ENCODE measurements around the gene INAFM2. TPM values are rescaled to one million over a fixed set of nuclear protein-coding genes. Genes with fewer than 3 reads are reported as not detected.

The INAFM2 gene
- total and polyA plus RNA-seq, 9 of the 15 experiments (the other 6 are each of a cell fraction or from before 2014, with no cell fraction given) = 11.8 to 43.1 (median 27.2) TPM

GRCh38 chr15:40331026-40331425, 7.5 kb downstream of the INAFM2 start (continued):
- TF ChIP-seq VEZF1 (CRISPR knock-in tag; IDR thresholded peaks at IDR 0.05) = 0 out of 2 replicates have a peak, but pooled peaks have one; percentile 4
- TF ChIP-seq, protein P1, sequence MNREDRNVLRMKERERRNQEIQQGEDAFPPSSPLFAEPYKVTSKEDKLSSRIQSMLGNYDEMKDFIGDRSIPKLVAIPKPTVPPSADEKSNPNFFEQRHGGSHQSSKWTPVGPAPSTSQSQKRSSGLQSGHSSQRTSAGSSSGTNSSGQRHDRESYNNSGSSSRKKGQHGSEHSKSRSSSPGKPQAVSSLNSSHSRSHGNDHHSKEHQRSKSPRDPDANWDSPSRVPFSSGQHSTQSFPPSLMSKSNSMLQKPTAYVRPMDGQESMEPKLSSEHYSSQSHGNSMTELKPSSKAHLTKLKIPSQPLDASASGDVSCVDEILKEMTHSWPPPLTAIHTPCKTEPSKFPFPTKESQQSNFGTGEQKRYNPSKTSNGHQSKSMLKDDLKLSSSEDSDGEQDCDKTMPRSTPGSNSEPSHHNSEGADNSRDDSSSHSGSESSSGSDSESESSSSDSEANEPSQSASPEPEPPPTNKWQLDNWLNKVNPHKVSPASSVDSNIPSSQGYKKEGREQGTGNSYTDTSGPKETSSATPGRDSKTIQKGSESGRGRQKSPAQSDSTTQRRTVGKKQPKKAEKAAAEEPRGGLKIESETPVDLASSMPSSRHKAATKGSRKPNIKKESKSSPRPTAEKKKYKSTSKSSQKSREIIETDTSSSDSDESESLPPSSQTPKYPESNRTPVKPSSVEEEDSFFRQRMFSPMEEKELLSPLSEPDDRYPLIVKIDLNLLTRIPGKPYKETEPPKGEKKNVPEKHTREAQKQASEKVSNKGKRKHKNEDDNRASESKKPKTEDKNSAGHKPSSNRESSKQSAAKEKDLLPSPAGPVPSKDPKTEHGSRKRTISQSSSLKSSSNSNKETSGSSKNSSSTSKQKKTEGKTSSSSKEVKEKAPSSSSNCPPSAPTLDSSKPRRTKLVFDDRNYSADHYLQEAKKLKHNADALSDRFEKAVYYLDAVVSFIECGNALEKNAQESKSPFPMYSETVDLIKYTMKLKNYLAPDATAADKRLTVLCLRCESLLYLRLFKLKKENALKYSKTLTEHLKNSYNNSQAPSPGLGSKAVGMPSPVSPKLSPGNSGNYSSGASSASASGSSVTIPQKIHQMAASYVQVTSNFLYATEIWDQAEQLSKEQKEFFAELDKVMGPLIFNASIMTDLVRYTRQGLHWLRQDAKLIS (CRISPR knock-in tag; IDR thresholded peaks at IDR 0.05) = 0 out of 2 replicates have a peak, but pooled peaks have one; percentile 29
- TF ChIP-seq NFIC (IDR thresholded peaks at IDR 0.05) = no peak
- TF ChIP-seq RCOR1 (IDR thresholded peaks at IDR 0.05; ENCODE audit: borderline replicate concordance in 1 of 2, low read depth in 2 of 2, low read length in 2 of 2) = no peak
- TF ChIP-seq ZNF584 (CRISPR knock-in tag; IDR thresholded peaks at IDR 0.05; ENCODE audit: low read depth) = 0 out of 2 replicates have a peak, but pooled peaks have one; percentile 14
- 0 out of 2 replicates have a peak, but pooled peaks have one; percentile 12 for TF ChIP-seq KAT7 (CRISPR knock-in tag; IDR thresholded peaks at IDR 0.05; ENCODE audit: borderline replicate concordance)
- no peak for TF ChIP-seq DLX4 (CRISPR knock-in tag; IDR thresholded peaks at IDR 0.05)
- TF ChIP-seq ZFX (CRISPR knock-in tag; IDR thresholded peaks at IDR 0.05) = no peak
- TF ChIP-seq MAZ (CRISPR knock-in tag; conservative IDR thresholded peaks at IDR 0.05 in 1 of 2, IDR thresholded peaks at IDR 0.05 in 1 of 2) = 0 out of 4 replicates have a peak, but pooled peaks of 1 of the 2 experiments have one; percentile 2
- no peak for TF ChIP-seq ZSCAN29 (IDR thresholded peaks at IDR 0.05)
- TF ChIP-seq MIER1 (IDR thresholded peaks at IDR 0.05; ENCODE audit: low read depth) = no peak
- TF ChIP-seq, protein P2, sequence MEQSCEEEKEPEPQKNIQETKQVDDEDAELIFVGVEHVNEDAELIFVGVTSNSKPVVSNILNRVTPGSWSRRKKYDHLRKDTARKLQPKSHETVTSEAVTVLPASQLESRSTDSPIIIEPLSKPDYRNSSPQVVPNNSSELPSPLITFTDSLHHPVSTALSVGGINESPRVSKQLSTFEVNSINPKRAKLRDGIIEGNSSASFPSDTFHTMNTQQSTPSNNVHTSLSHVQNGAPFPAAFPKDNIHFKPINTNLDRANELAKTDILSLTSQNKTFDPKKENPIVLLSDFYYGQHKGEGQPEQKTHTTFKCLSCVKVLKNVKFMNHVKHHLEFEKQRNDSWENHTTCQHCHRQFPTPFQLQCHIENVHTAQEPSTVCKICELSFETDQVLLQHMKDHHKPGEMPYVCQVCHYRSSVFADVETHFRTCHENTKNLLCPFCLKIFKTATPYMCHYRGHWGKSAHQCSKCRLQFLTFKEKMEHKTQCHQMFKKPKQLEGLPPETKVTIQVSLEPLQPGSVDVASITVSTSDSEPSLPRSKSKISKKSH (CRISPR knock-in tag; IDR thresholded peaks at IDR 0.05) = no peak
- TF ChIP-seq FOXJ3 (CRISPR knock-in tag; IDR thresholded peaks at IDR 0.05) = no peak
- TF ChIP-seq DEAF1 (CRISPR knock-in tag; IDR thresholded peaks at IDR 0.05) = no peak
- no peak for TF ChIP-seq SMARCB1 (IDR thresholded peaks at IDR 0.05; ENCODE audit: insufficient read length, low read depth)
- TF ChIP-seq ZNF699 (CRISPR knock-in tag; IDR thresholded peaks at IDR 0.05; ENCODE audit: insufficient replicate concordance) = no peak
- TF ChIP-seq LCOR (CRISPR knock-in tag; IDR thresholded peaks at IDR 0.05) = 0 out of 2 replicates have a peak, but pooled peaks have one; percentile 2
- no peak for TF ChIP-seq DNMT1 (IDR thresholded peaks at IDR 0.05)
- no peak for TF ChIP-seq SIN3A (IDR thresholded peaks at IDR 0.05; ENCODE audit: borderline replicate concordance in 2 of 2, control insufficient read depth in 1 of 2, low read depth in 2 of 2, low read length in 2 of 2)

All from K562 (cell line).